ENCODE measurements around the gene ANKRD10.
A peak's percentile ranks its signal among the peaks of the same experiment; 100 is the strongest.

The ANKRD10 gene

GRCh38 chr13:110885516-110885915, 29.4 kb downstream of the ANKRD10 start:
- no peak for DNase-seq

DNA sequence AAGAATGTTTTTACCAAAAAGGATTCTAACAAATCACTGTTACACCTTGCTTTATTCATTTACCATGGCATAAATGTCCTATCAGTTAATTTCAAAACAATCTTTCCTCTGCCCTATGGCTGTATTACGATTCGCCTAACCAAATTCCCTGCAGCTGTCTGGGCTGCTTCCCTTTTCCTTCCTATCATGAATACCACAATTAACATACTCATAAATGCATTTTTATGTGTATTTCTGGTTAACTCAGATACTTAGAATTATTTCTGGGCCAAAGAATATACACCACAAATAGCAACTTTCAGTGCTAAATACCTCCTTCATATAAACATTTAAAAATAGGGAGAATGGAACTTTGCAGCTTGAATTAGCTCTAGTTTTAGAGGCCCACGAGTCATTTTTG, 30.4 kb downstream of the ANKRD10 start:
- no peak for DNase-seq

DNA sequence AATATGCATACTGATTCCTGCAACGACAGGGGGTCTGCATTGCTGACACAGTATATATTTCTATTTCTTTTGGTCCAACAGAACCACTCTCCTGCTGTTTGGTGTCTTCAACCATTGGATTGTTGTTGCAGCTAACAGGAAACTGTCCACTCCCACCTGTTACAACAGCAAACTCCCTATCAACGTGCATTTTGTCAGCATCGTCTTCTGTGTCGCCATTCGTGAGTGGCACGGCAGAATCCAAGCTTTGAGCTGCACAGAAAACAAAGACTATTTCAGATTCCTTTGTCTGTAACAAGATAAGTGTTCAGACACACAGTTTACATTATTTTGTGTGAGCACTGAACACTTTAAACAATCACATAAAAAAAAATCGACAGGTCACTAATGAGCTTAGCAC, 31.3 kb downstream of the ANKRD10 start:
- no peak for DNase-seq

GRCh38 chr13:110882972-110883371, 31.9 kb downstream of the ANKRD10 start:
- no peak for DNase-seq

GRCh38 chr13:110881839-110882627, 32.8 kb downstream of the ANKRD10 start:
- DNase-seq, result no peak

DNA sequence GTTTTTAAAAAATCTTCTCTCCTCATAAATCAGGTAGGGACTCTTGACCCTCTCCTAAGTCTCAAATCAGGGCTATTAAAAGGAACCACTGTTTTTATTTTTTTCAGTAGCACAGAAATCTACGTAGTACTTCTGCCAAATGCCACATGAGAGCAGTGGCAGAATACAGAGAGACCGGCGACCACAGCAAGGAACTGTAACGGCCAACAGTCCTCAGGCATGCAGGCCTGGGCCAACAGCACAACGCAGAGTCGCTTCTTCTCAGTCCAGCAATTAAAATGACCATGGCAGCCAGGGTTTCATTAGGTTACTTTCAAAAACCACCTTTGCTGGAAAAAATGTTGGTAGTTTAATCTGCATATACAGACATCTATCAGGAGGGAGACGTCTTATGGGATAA, 34.2 kb downstream of the ANKRD10 start:
- peak in 1 of 14 donors; percentile 12 for DNase-seq

DNA sequence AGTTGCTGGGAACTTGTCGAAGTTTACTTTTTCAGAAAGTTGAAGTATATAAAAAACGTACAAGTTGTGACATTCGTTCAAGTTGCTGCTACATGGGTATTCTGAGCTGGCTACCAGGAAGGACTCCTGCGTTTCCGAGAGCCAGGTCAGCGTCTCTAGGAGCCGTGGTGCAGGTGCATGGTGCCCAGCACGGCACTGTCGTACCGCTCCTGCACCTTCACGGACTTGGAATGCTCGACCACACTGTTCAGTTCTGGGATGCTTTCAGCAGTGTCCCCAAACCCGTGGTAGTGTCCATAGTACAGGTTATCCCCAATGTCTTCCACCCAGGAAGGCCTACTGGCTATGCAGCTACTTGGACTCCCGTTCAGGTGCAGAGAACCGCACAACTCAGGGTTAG, 35.4 kb downstream of the ANKRD10 start:
- no peak for DNase-seq

- no peak for DNase-seq
These were observed 37.1 kb downstream of the ANKRD10 start for GRCh38 chr13:110877737-110878258.

DNA sequence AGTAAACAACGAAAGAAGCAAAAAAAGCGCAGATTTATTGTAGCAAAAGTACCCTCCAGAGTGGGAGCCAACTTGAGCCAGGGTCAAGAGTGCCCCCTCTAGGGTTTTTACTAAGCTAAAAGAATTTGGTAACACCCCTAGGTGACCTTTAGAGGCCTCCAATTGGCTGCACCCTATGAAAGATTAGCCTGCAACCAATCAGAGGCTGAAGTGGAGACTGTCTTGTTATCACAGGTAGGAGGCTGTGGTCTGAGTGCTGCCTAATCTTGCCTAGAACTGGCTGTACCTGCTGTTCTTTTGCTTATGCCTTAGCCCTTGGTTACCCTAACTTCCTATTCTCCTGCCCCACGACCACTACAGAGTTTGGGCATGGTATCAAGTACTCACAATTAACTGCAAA, 38.3 kb downstream of the ANKRD10 start:
- no peak for DNase-seq

- no peak for DNase-seq
These were observed 39.6 kb downstream of the ANKRD10 start for GRCh38 chr13:110875241-110875640.

DNA sequence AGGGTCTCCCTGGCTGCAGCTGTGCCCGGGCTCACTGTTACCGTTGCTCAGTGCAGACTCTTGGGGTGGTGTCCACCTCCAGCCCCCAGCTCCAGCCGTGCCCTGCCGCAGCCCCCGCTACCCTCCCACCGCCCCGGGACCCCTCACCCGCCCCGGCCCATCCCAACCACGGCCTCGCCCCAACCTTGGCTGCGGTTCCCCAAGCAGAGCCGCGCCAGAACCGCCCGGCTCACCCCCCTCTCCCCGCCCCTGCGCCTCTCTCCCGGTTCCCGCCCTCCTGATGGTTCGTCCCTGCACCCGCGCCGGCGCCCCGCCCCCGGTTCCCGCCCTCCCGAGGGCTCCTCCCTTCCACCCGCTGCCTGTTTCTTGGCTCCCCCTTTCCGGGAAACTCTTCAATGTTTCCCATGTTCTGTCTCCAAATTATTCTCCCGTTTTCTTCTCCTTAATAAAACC, 40.3 kb downstream of the ANKRD10 start:
- peak in 9 of 14 donors; percentile 20 to 77 (median 42) for DNase-seq

DNA sequence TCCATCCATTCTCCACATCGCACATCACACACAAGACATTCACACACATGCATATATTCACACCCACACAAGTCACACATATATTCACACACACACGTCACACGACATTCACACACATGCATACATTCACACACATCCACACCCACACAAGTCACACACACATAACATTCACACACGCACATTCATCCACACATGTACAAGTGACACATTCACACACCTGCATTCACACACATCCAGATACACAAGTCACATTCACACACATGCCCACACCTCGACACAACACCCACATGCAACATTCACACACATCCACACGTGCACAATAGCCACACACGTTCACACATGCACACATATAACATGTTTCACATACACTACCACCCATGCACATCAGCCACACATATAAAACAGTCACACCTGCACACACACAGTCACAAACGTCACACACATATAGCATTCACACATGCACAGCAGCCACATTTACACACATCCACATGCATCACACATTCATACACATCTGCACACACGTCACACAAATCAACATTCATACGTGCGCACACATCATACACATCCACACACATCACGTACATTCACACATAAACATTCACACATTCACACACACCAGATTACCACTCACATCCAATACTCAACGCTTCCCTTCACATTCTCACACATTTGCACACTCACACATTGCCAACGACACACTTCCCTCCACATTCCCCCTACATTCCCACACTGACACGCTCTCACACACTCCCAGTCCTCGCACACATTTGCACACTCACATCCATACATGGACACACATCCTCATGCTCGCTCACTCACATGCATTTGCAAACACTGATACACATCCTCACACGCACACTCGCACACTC, 41.0 kb downstream of the ANKRD10 start:
- DNase-seq, result no peak

GRCh38 chr13:110872768-110873638, 41.9 kb downstream of the ANKRD10 start:
- no peak for DNase-seq

DNA sequence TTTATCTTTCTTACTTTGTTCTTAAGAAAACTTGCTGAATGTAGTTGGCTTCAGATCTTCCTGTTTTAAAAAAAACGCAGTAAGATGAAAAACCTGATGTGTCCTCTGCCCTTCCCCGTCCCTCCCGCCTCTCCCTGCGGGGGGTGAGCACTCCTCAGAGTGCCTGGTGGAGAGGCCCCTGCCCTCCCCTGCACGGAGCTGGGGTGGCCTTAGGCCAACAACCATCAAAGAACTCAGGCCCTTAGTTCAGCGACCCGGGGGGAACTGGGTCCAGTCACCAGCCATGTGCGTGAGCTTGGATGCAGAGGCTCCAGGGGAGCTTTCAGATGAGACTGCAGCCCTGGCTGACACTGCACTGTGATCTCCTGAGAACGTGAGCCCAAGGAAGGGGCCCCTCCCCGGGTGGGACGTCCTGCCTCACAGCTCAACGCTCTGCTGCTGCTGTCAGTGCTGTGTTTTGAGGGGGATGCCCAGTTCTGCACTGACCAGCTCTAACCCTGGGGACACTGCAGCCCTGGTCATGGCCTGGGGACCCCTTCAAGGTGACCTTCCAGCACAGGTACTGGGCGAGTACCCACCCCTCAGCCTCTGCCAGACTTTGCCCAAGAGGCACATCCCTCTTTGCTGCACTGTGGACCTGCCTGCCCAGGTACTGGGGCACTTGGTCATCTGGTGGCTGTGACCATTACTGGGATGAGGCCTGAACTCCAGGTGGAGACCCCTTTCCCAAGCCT, 42.7 kb downstream of the ANKRD10 start:
- no peak for DNase-seq

DNA sequence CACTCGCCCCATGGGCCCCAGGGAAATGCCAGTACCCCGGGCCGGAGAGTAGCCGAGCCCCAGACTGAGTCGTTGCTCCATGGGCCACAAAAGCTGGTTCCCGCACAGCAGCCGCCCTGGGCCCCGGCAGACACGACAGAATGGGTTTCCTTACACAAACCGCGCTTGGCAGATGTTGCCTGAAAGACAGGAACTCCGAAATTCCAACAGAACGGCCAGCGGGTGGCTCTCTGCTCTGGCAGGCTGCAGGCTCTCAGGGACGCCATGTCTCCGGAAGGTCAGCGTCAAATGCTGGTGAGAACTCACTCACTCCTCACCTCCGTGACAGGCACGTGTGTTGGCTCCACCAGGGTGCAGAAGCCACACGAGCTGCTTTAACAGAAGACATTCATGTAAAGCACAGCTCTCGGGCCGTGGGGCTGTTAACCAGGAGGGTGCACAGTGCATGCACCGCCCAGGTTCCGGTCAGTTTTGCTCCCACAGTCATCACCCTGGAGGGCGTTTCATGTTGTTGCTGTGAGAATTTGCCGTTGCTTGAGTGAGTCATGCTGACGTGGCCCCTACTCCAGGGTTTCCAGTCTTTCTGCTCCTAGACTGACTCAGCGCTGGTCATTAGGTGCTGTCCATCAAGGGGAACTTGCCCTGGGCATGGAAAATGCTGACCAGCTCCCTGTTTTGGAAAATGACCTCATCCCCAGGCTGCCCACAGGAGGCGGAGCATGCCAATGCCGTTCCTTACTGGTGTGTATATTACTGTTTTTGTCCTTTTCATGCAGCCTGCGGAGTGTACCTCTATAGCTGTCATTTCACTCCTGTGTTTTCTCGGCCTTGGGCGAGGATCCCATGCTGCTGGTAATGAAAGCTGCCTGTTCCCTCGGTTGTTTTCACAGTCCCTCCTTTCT, 44.8 kb downstream of the ANKRD10 start:
- DNase-seq, result peak in 12 of 14 donors; percentile 19 to 91 (median 48)

DNA sequence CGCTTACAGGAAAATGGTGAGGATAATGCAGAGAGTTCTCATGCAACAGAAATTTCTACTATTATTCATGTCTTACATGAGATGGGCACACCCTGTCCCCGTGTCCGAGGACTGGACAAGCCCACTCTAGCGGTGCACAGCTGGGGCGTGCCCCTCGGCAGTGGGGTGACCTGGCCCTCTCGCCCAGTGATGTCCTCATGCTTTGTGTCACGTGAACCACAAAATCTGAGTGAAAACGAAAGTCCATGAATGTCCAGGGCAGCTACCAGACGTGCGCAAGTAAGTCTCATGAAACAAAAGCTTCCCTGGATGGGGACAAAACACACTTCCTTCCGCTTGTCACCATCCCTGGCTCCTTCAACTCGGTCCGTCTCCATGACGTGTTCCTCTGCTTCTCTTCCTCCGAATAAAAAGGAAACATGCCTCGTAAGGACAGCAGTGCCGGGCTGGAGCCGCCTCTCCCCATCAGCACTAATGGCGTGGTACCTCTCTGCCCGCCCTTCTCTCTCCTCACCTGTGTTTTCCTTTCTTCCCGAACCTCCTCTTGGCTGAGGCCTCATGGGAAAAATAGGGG, 45.6 kb downstream of the ANKRD10 start:
- DNase-seq, result no peak

- DNase-seq, result no peak
These were observed 46.1 kb downstream of the ANKRD10 start for GRCh38 chr13:110868720-110869119.

GRCh38 chr13:110867380-110867779, 47.5 kb downstream of the ANKRD10 start:
- DNase-seq, result no peak

DNA sequence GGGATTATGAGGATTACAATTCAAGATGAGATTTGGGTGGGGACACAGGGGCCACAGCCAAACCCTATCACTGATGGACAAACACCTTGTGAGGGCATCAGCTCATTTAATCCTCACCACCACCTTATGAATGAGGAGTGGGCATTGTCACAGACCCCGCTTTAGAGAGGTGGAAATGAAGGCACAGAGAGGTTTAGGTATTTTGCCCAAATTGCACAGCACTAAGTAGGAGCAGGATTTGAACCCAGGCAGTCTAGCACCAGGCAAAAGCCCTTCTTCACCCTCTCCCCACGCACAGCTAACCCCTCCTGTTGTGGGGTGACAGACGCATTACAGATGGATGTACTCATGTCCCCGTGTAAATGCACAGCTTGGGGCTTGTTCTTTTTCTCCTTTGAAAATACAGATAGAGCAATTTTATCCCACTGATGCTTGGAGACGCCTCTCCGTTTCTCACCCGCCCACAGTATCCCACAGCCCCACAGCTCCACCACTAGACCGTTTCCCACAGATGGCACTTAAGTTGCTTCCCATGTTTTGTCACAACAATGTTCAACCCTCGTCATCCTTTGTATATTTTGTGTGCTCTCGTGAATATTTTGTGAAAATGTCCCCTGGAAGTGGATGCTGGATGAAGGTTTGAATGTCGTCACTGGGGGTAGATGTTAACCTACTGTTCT, 48.2 kb downstream of the ANKRD10 start:
- DNase-seq, result no peak

- DNase-seq, result no peak
These were observed 51.2 kb downstream of the ANKRD10 start for GRCh38 chr13:110863685-110864084.

All from C1 segment of cervical spinal cord (tissue), 14 donors.